H1 (cell line): ENCODE data around the gene SYVN1. TPM values are rescaled to one million over a fixed set of nuclear protein-coding genes. Genes with fewer than 3 reads are reported as not detected.

Experiments
- CTCF ChIA-PET: fragments of 300-600 bp; sonication (Branson Sonifier 250); formaldehyde crosslinking; loops from one replicate; lab custom pipeline; 2021; ENCODE audit not compliant: partially characterized antibody; lab: Charles Lee
- POLR2A ChIA-PET: fragments of 300-600 bp; sonication (Branson Sonifier 250); formaldehyde crosslinking; loops from one replicate; lab custom pipeline; 2021; ENCODE audit warnings: inconsistent platforms; ENCODE audit not compliant: partially characterized antibody; lab: Charles Lee
- DNase-seq, 2 experiments: peaks; one replicate each; pipeline versions ENCODE4 v3.0.0 to v3.0.0-alpha.2; 2010 to 2022; ENCODE audit warnings: low spot score in 2 of 2, low read depth in 1 of 2, mixed read lengths in 1 of 2
- FAIRE-seq: peaks from 2 replicates; lab custom pipeline; 2011; peaks lifted over from hg19 to GRCh38; lab: Jason Lieb, UNC
- H2AFZ ChIP-seq: 2 replicates; pipeline ENCODE4 v1.8.1; 2012; ENCODE audit warnings: low read length, inconsistent platforms
- H2AK5ac ChIP-seq: 2 replicates; pipeline ENCODE4 v1.6.1; 2013; ENCODE audit warnings: low read depth, low read length
- H2BK120ac ChIP-seq: replicated peaks from 2 replicates; pipeline ENCODE3; 2013; ENCODE audit warnings: low read depth, low read length, inconsistent platforms
- H2BK12ac ChIP-seq: 2 replicates; pipeline ENCODE4 v1.6.1; 2013; ENCODE audit warnings: low read depth, low read length
- H2BK15ac ChIP-seq: 2 replicates; pipeline ENCODE4 v1.6.1; 2013; ENCODE audit warnings: low read length
- H2BK20ac ChIP-seq: 2 replicates; pipeline ENCODE4 v1.6.1; 2013; ENCODE audit warnings: low read length
- H2BK5ac ChIP-seq: 2 replicates; pipeline ENCODE4 v1.6.1; 2013; ENCODE audit warnings: low read depth, low read length
- H3K14ac ChIP-seq: 2 replicates; pipeline ENCODE4 v1.6.1; 2013; ENCODE audit warnings: inconsistent platforms; ENCODE audit not compliant: insufficient read length
- H3K18ac ChIP-seq: 2 replicates; pipeline ENCODE4 v1.6.1; 2013; ENCODE audit warnings: low read length; ENCODE audit errors: extremely low read depth
- H3K23ac ChIP-seq: 2 replicates; pipeline ENCODE4 v1.6.1; 2013; ENCODE audit warnings: inconsistent platforms; ENCODE audit not compliant: insufficient read length
- H3K23me2 ChIP-seq: 2 replicates; pipeline ENCODE4 v1.6.1; 2013; ENCODE audit warnings: low read depth, low read length
- H3K27ac ChIP-seq: 2 replicates; pipeline ENCODE4 v1.6.1; 2011; ENCODE audit warnings: low read depth, low read length, inconsistent platforms
- H3K27me3 ChIP-seq, 4 experiments: replicated peaks in 1 of 4; 1 replicate in 1 of 4; 2 replicates in 3 of 4; pipeline versions ENCODE4 v1.6.1 to v1.8.1; 2011 to 2013; ENCODE audit warnings: low read length in 3 of 4, mild to moderate bottlenecking in 3 of 4, inconsistent platforms in 2 of 4, mixed read lengths in 2 of 4, moderate library complexity in 1 of 4; ENCODE audit not compliant: control insufficient read depth in 3 of 4, insufficient read depth in 3 of 4; ENCODE audit errors: extremely low read depth in 1 of 4
- H3K36me3 ChIP-seq, 4 experiments: 2 replicates each; pipeline versions ENCODE4 v1.6.1 to v1.8.1; 2011 to 2013; ENCODE audit warnings: mild to moderate bottlenecking in 4 of 4, low read length in 3 of 4, moderate library complexity in 2 of 4, control low read depth in 1 of 4, inconsistent platforms in 1 of 4; ENCODE audit not compliant: insufficient read depth in 4 of 4, control insufficient read depth in 2 of 4
- H3K4ac ChIP-seq: replicated peaks from 2 replicates; pipeline ENCODE3; 2013; ENCODE audit warnings: low read length, low read depth, mixed read lengths, inconsistent platforms; ENCODE audit not compliant: insufficient read length
- H3K4me1 ChIP-seq, 4 experiments: replicated peaks in 1 of 4; 1 replicate in 1 of 4; 2 replicates in 3 of 4; pipeline versions ENCODE4 v1.6.1 to v1.8.1; 2011 to 2013; ENCODE audit warnings: low read length in 3 of 4, inconsistent platforms in 2 of 4, mixed read lengths in 1 of 4; ENCODE audit not compliant: insufficient read depth in 4 of 4, control insufficient read depth in 3 of 4
- H3K4me2 ChIP-seq, 2 experiments: 2 replicates each; pipeline versions ENCODE4 v1.6.1 to v1.8.1; 2011 to 2013; ENCODE audit warnings: low read depth in 2 of 2, low read length in 2 of 2, control low read depth in 1 of 2, inconsistent platforms in 1 of 2, mild to moderate bottlenecking in 1 of 2; ENCODE audit not compliant: insufficient read depth in 1 of 2
- H3K4me3 ChIP-seq, 4 experiments: fragments of 200-600, 300-600 bp in 1 of 4; sonication (generic), shearing (Covaris generic), sonication (Bioruptor Twin) in 1 of 4; 2 replicates each; pipeline versions ENCODE4 v1.5.1 to v1.8.1; 2011 to 2016; ENCODE audit warnings: low read length in 4 of 4, low read depth in 3 of 4, control low read depth in 2 of 4, inconsistent platforms in 2 of 4, mild to moderate bottlenecking in 2 of 4, mixed read lengths in 1 of 4, moderate library complexity in 1 of 4; ENCODE audit not compliant: insufficient read depth in 2 of 4; ENCODE audit errors: extremely low read depth in 1 of 4
- H3K56ac ChIP-seq: replicated peaks from 2 replicates; pipeline ENCODE3; 2013; ENCODE audit warnings: low read depth, mild to moderate bottlenecking, mixed read lengths, low read length, inconsistent platforms; ENCODE audit not compliant: insufficient read length
- H3K79me1 ChIP-seq: 2 replicates; pipeline ENCODE4 v1.6.1; 2013; ENCODE audit warnings: low read depth, low read length, control low read depth
- H3K79me2 ChIP-seq, 2 experiments: 2 replicates each; pipeline versions ENCODE4 v1.6.1 to v1.8.1; 2012 to 2013; ENCODE audit warnings: low read length in 2 of 2, mild to moderate bottlenecking in 2 of 2, inconsistent platforms in 1 of 2; ENCODE audit not compliant: insufficient read depth in 2 of 2, control insufficient read depth in 1 of 2
- H3K9ac ChIP-seq, 4 experiments: replicated peaks in 1 of 4; 1 replicate in 1 of 4; 2 replicates in 3 of 4; pipeline versions ENCODE4 v1.6.1 to v1.8.1; 2011 to 2013; ENCODE audit warnings: low read depth in 3 of 4, low read length in 3 of 4, control low read depth in 2 of 4, mild to moderate bottlenecking in 2 of 4, moderate library complexity in 2 of 4, inconsistent platforms in 1 of 4; ENCODE audit errors: extremely low read depth in 1 of 4
- H3K9me3 ChIP-seq, 2 experiments: 2 replicates each; pipeline versions ENCODE4 v1.6.1 to v1.8.1; 2012 to 2013; ENCODE audit warnings: mild to moderate bottlenecking in 2 of 2, moderate library complexity in 2 of 2, control low read depth in 1 of 2, inconsistent platforms in 1 of 2, low read depth in 1 of 2, low read length in 1 of 2, mixed read lengths in 1 of 2; ENCODE audit not compliant: insufficient read depth in 2 of 2
- H4K20me1 ChIP-seq, 2 experiments: replicated peaks in 1 of 2; 2 replicates each; pipeline versions ENCODE3 to v1.8.1; 2011 to 2013; ENCODE audit warnings: inconsistent platforms in 2 of 2, low read length in 2 of 2, mild to moderate bottlenecking in 1 of 2; ENCODE audit not compliant: insufficient read depth in 2 of 2, control insufficient read depth in 1 of 2
- H4K5ac ChIP-seq: 2 replicates; pipeline ENCODE4 v1.6.1; 2013; ENCODE audit warnings: low read length, low read depth, mixed read lengths, inconsistent platforms; ENCODE audit not compliant: insufficient read length
- H4K8ac ChIP-seq: 2 replicates; pipeline ENCODE4 v1.8.0; 2013; ENCODE audit warnings: mild to moderate bottlenecking, moderate library complexity, low read length, inconsistent platforms; ENCODE audit not compliant: insufficient read depth; ENCODE audit errors: extremely low read depth
- H4K91ac ChIP-seq: replicated peaks from 2 replicates; pipeline ENCODE3; 2013; ENCODE audit warnings: low read length, mixed read lengths, inconsistent platforms; ENCODE audit not compliant: insufficient read length
- CREB1 ChIP-seq: IDR thresholded peaks from 2 replicates; pipeline ENCODE4 v1.6.1; 2012; ENCODE audit warnings: inconsistent platforms
- EGR1 ChIP-seq: IDR thresholded peaks from 2 replicates; pipeline ENCODE4 v1.6.1; 2011; ENCODE audit warnings: low read depth, low read length, borderline replicate concordance
- HDAC6 ChIP-seq: IDR thresholded peaks from one replicate; pipeline ENCODE4 v1.7.1; 2012; ENCODE audit warnings: low read depth, mild to moderate bottlenecking, inconsistent platforms, low read length, moderate library complexity
- PHF8 ChIP-seq: fragments of 200-600 bp; sonication (generic); conservative IDR thresholded peaks from 2 replicates; pipeline ENCODE4 v1.7.1; 2012; ENCODE audit warnings: low read depth, mild to moderate bottlenecking, inconsistent platforms, low read length, moderate library complexity
- SP4 ChIP-seq: IDR thresholded peaks from 2 replicates; pipeline ENCODE4 v1.6.1; 2012; ENCODE audit warnings: low read length, inconsistent platforms
- TEAD4 ChIP-seq: IDR thresholded peaks from 2 replicates; pipeline ENCODE4 v1.6.1; 2012; ENCODE audit warnings: low read depth, low read length, inconsistent platforms, mixed read lengths
- WGBS, 2 experiments: shearing (Covaris generic) in 1 of 2; methylation state at CpG; one replicate each; pipeline versions ENCODE4 v1.1.6 to v1.1.7; 2013 to 2015; ENCODE audit warnings: low lambda C conversion rate in 2 of 2, mixed read lengths in 2 of 2, inconsistent platforms in 1 of 2, low coverage in 1 of 2, missing lambda C conversion rate in 1 of 2; ENCODE audit not compliant: insufficient replicate concordance in 2 of 2, insufficient coverage in 1 of 2, insufficient read length in 1 of 2; ENCODE audit errors: extremely low coverage in 1 of 2, missing lambda C conversion rate in 1 of 2; 5-methylcytosine and 5-hydroxymethylcytosine counted together
- polyA plus RNA-seq, 7 experiments: library from polyadenylated mRNA; depleted of rRNA in 3 of 7; stranded (reverse) in 5 of 7; unstranded in 2 of 7; fragments of >200 nt in 5 of 7; fragments of 200-250 nt in 2 of 7; gene quantifications; 1 replicate in 5 of 7; 2 replicates in 1 of 7; 4 replicates in 1 of 7; pipeline versions ENCODE4 v1.2.1 to v1.2.3, GENCODE V29; 2011 to 2013; ENCODE audit warnings: missing spikeins in 2 of 7, mixed read lengths in 2 of 7
- total RNA-seq: library from RNA; stranded (reverse); fragmentation: NEBNext Ultra II Directional; extraction: Animal tissue kit (Norgen Biotek cat#: 25700); gene quantifications from 2 replicates; pipeline ENCODE4 v1.2.1, GENCODE V29; 2021
- TF ChIP-seq, protein P1 (sequence below): IDR thresholded peaks from 2 replicates; pipeline ENCODE4 v1.6.1; 2012; ENCODE audit warnings: inconsistent platforms

The SYVN1 gene
- total and polyA plus RNA-seq, 2 of the 8 experiments (the other 6 are each of a cell fraction or from before 2014, with no cell fraction given) = 27.8 to 29.4 TPM

GRCh38 chr11:65127473-65128181 lies 6.7 kb downstream of the SYVN1 start:
- Histone ChIP-seq H3K9me3 (no peaks in the 10 kb centered on the region), H3K4ac (no peak overlapping the region), H4K5ac (no peak overlapping the region), H3K79me2 (peaks cover 0 to 17% of the 10 kb centered on the region in 2 experiments; a peak in 3 of 4 replicates), H2BK5ac (no peak overlapping the region), H2BK12ac (no peak overlapping the region), H3K4me1 (no peaks in the 10 kb centered on the region), H3K23ac (no peak overlapping the region), H4K20me1 (peaks cover 0 to 12% of the 10 kb centered on the region in 2 experiments), H3K4me3 (no peak overlapping the region), H3K27ac (no peak overlapping the region), H3K18ac (no peak overlapping the region), H2BK120ac (no peak overlapping the region), H2BK15ac (no peak overlapping the region), H3K79me1 (peaks cover 4% of the 10 kb centered on the region; the same call in 1 of the 2 replicates), H3K27me3 (no peaks in the 10 kb centered on the region), H4K91ac (no peak overlapping the region), H3K56ac (no peak overlapping the region), H3K36me3 (peaks cover 19 to 66% (median 57%) of the 10 kb centered on the region in 4 experiments), H3K14ac (no peak overlapping the region), H2AFZ (no peak overlapping the region), H2AK5ac (no peak overlapping the region), H2BK20ac (no peak overlapping the region), H3K23me2 (no peaks in the 10 kb centered on the region; the same call in 1 of the 2 replicates), H4K8ac (no peak overlapping the region), H3K4me2 (no peak overlapping the region), H3K9ac (no peak overlapping the region)
- ChIA-PET POLR2A (interaction anchor here (0.9 to 15.8 kb wide), 9 partner anchors 9 to 243 kb away, joined by 3 to 305 read pairs (median 4); partner anchors contain the start of genes FAU, MRPL49, SPDYC and SYVN1), CTCF (interaction anchor here (0.6 to 9.5 kb wide), 7 partner anchors 9 to 201 kb away, joined by 3 to 71 read pairs (median 3); partner anchors contain the start of genes CAPN1 and TM7SF2)
- WGBS, 2 experiments = 87% methylated on average over 9 of the region's 12 CpGs; no CpG with 5 or more reads in 1 of the 2 experiments
- FAIRE-seq (no peak), DNase-seq (no peak)
- TF ChIP-seq CREB1 = no peak
- TF ChIP-seq EGR1 = no peak
- no peak for TF ChIP-seq HDAC6
- TF ChIP-seq SP4 = no peak
- no peak for TF ChIP-seq PHF8
- TF ChIP-seq TEAD4 = no peak
- TF ChIP-seq, protein P1, sequence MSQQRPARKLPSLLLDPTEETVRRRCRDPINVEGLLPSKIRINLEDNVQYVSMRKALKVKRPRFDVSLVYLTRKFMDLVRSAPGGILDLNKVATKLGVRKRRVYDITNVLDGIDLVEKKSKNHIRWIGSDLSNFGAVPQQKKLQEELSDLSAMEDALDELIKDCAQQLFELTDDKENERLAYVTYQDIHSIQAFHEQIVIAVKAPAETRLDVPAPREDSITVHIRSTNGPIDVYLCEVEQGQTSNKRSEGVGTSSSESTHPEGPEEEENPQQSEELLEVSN = no peak
